Esophagus mucosa (tissue), 1 donor: ENCODE measurements around the gene UPF1. TPM values are rescaled to one million over a fixed set of nuclear protein-coding genes. Genes with fewer than 3 reads are reported as not detected.
A peak's percentile ranks its signal among the peaks of the same experiment; 100 is the strongest.
"Not testable (repeated sequence)": the region's sequence is repeated elsewhere in the genome, so short reads cannot be mapped to it uniquely, and the experiment has no call there.

ENCODE experiments used
- ATAC-seq: fragments of 200-7000 bp; cut with Tn5 transposase; one replicate; pipeline ENCODE4 v1.9.1; 2020
- total RNA-seq: library from RNA; stranded (reverse); gene quantifications from one replicate; pipeline ENCODE4 v1.2.4, GENCODE V29; 2023
- donor health status: DM: yes; HTN: yes; CAD: no.

UPF1 gene
- total RNA-seq, 1 donor from 2014 or later = 38.4 TPM

DNA sequence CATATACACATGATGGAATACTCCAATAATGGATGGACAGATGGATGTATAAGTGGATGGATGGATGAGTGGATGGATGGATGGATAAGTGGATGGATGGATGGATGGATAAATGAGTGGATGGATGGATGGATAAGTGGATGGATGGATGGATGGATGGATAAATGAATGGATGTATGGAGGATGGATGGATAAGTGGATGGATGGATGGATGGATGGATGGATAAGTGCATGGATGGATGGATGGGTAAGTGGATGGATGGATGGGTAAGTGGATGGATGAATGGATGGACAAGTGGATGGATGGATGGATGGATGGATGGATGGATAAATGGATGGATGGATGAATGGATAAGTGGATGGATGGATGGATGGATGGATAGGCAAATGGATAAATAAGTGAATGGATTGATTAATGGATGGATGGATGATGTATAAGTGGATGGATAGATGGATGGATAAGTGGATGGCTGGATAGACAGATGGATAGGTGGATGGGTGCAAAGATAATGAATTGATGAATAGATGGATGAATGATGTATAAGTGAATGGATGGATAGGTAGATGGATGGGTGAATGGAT is 32.3 kb upstream of the UPF1 start:
- no peak for ATAC-seq

GRCh38 chr19:18800079-18800478 is 31.7 kb upstream of the UPF1 start:
- no peak for ATAC-seq

- ATAC-seq = no peak
Measured at GRCh38 chr19:18800636-18801035, 31.1 kb upstream of the UPF1 start.

- ATAC-seq = no peak
Measured at GRCh38 chr19:18802354-18802753, 29.4 kb upstream of the UPF1 start.

GRCh38 chr19:18803550-18804138 is 28.1 kb upstream of the UPF1 start:
- no peak for ATAC-seq

GRCh38 chr19:18804139-18804601 is 27.6 kb upstream of the UPF1 start:
- no peak for ATAC-seq

DNA sequence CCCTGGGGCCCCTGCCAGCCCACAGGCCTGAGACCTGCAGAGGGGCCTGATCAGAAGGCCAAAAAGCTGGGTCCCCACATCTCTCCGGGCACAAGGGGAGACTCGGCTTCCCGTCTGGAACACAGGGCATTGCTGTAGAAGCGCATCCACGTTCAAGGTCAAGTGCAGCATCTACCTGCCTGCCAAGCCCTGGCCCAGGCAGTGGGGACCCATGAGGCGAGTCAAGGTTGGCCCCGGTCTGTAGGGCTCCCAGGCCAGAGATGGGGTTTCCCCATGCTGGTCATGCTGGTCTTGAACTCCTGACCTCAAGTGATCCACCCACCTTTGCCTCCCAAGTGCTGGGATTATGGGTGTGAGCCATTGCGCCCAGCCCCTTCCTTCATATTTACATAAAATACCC is 27.1 kb upstream of the UPF1 start:
- no peak for ATAC-seq

DNA sequence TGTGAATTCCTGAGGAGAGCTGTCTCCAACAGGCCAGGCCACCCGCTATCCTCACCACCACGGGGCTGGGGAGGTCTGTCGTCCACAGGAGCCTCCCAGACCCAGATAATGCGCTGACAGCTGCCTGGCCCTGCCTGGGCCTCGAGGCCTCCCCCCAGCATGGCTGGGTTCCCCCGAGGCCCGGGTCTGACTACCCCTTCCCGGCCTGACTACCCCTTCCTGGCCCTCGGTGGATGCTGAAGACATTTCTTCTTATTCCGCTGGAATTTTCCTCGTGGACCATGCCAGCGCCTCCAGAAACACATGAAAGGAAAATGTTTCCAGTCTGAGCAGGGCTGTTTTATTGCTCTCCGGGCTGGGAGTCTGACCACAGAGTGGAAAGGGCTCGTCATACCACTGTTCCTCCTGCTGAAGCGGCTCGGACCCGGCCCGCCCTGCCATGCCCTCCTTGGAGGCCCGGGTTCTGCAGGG is 23.9 kb upstream of the UPF1 start:
- ATAC-seq = no peak

- ATAC-seq = peak; percentile 65
Measured at GRCh38 chr19:18809149-18809868, 22.4 kb upstream of the UPF1 start.

- ATAC-seq = not testable (repeated sequence)
Measured at GRCh38 chr19:18811638-18812037, 20.1 kb upstream of the UPF1 start.

GRCh38 chr19:18814063-18814462 is 17.7 kb upstream of the UPF1 start:
- no peak for ATAC-seq

- no peak for ATAC-seq
Measured at GRCh38 chr19:18815673-18816072, 16.1 kb upstream of the UPF1 start.

GRCh38 chr19:18816645-18817044 is 15.1 kb upstream of the UPF1 start:
- ATAC-seq = not testable (repeated sequence)

DNA sequence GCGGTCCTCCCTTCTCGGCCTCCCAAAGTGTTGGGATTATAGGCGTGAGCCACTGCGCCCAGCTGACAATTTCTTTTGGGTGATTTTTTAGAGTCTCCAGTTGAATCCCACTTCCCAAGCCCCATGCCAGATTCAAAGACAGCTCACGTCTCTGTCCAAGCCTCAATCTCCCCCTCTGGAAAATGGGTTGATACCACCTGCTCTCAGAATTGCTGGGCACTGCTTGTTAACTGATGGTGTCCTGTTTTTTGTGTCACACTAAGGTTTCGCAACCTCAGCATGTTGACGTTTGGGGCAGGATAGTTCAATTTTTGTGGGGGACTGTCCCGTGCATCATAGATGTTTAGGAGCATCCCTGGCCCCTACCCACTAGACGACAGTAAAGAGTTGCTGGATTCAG is 14.2 kb upstream of the UPF1 start:
- ATAC-seq = no peak

- ATAC-seq = no peak
Measured at GRCh38 chr19:18828786-18829185, 3.0 kb upstream of the UPF1 start.

DNA sequence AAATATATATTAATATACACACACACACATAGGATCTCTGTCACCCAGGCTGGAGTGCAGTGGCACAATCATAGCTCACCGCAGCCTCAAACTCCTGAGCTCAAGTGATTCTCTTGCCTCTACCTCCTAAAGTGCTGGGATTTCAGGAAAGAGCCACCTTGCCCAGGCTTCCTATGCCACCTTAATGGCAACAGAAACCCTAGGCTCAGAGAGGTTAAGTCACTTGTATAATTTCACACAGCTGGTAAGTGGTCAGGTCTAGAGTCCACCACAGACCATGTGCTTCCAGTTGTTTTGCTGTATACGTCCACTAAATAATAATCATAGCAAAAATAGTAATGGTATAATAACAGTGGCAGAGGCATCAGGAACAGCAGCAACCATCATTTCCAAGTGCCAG is 1.3 kb upstream of the UPF1 start:
- no peak for ATAC-seq

DNA sequence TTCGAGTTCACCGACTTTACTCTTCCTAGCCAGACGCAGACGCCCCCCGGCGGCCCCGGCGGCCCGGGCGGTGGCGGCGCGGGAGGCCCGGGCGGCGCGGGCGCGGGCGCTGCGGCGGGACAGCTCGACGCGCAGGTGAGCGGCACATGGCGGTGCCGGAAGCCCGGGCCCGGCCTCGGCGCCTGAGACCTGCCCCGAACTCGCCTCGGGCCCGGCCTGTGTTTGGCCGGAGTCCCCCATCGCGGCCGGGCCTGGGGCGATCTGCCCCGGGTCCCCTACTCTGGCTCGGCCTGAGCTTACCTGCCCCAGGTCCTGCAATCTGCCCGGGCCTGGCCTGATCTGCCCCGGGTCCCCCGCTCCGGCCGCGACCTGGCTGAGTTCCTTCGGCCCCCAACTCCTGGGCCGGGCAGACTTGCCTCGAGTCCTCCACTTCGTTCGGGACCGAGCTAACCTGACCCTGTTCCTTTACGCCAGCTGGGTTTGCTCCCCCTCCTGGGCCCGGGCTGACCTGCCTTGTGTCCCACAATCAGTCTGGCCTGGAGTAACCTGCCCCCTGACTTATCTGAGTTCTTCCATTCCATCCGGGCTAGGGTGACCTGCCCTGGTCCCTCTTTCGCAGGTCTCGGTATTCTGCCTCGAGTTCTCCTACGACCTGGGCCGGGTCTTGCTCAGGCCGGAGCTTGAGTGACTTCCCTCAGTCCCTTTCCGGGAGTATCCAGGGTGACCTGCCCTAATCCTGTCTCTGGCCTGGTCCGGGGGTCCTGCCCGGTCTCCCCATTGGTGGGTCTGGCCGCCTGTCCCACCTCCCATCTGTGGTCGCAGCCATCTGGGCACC is 764 bp downstream of the UPF1 start:
- ATAC-seq = peak; percentile 22

DNA sequence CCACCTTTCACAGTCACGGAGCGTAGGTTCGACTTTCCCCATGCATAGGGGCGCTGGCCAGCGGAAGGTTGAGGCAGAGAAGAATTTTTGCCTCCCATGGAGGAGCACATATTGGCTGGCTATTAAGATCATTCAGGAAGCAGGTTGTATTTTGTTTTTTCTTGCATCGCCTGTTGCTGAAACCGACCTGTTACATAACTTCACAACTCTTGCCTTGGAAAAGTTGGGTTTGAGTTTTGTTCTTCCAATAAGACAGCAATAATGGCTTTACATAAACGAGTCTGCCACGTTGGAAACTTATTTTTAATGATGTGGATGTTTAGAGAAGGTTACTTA is 1.4 kb downstream of the UPF1 start:
- ATAC-seq = no peak

GRCh38 chr19:18833849-18834643 is 2.3 kb downstream of the UPF1 start:
- peak; percentile 70 for ATAC-seq

DNA sequence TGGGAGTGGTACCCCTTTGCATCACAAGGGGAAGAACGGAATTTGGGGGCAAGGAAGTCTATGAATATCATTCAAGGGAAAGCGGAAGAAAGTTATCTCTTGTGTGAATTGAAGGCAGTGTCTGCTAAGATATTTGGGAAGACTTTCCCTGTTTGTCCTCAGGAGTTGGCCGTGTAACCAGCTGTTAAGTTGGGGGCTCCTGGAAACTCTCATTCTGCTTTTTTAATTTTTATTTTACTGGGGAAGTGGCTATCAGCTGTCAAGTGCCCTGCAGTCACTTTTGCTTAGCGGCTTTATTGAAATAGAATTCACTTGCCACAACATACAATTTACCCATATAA is 2.9 kb downstream of the UPF1 start:
- ATAC-seq = no peak

DNA sequence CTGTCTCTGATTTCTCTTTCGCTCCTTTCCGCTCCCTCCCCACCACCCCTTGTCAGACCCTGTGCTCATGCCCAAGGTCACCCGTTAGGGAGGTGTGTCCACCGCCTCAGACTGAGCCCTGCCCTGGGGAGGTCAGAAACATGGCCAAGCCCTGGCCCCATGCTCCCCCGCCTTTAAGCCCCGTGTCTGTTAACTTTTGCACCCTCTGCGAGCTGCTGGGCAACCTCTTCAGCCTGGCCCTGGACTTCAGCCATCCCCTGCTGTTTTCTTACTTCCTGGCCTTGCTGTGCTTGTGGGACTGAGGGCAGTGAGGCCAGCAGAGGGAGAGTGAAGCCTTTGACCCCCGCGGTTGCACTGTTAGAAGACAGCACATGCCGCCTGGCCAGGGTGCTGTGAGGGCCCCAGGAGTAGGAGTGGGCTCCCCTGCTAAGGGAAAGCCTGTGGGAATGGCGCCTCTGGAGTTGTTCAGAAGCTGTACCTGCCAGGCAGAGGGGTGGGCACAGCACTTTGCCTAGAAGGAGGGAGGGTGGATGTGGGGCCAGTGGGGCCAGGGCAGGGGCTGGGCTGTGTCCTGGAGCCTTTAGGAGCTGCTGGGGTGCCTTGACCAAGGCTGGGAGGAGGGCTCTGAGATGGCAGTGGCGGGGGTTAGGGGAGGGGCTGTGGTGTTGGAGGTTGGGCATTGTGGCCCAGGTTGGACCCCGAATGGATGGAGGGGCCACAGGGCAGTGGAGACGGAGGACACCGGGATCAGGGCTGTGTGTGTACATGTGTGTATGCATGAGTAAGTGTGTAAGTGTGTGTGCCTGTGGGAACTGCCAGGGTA is 7.9 kb downstream of the UPF1 start:
- ATAC-seq = no peak
